ENCODE data around the gene ETFB.

Gene ETFB

GRCh38 chr19:51327066-51328001 lies 38.9 kb downstream of the ETFB start:
- no peak for DNase-seq (ENCODE audit: low spot score)

- DNase-seq (ENCODE audit: low spot score) = no peak
Measured at GRCh38 chr19:51326216-51327065, 39.7 kb downstream of the ETFB start.

DNA sequence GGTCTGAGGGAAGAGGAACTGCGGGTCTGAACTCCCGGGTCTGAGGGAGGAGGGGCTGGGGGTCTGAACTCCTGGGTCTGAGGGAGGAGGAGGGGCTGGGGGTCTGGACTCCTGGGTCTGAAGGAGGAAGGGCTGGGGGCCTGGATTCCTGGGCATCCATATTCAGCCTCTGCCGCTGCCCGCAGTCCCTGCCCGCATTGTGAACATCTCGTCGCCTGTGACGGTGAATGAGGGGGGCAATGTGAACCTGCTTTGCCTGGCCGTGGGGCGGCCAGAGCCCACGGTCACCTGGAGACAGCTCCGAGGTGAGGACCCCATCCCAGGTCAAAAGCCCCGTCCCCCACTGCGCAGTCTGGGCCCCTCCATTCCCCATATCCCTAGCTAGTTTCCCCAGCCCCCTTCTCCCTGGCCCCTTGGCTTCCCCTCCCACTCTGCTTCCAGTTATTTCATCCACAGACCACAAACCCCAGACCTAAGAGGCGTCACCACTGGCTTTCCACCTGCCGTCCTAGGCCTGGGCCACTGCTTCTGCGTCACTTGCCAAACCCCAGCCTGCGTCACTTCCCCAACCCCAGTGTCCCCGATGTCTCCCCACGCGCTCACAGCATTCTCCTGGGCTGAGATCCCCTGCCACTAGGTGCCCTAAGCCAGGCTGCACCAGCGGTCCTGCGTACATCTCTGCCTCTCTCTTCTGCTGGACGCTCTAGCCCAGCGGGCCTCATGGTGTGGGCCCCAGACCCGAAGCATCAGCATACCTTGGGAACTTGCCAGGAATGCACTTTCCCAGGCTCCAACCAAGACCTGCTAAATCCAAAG lies 40.8 kb downstream of the ETFB start:
- DNase-seq (ENCODE audit: low spot score) = no peak

DNA sequence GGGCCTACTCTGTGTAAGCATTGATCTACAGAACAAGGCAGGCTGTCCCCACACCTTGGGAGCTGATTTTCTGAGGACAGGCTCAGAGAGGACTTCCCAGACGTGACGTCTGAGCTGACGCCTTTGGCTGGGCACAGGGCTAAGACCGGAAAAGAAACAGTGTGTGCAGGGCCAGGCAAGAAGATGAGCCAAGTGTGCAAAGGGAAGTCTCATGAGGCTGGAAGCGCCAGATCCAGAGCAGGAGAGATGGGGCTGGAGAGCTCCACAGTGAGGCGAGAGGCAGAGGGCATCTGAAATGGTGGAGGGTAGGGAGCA lies 42.1 kb downstream of the ETFB start:
- no peak for DNase-seq (ENCODE audit: low spot score)

GRCh38 chr19:51323481-51324166 lies 42.6 kb downstream of the ETFB start:
- no peak for DNase-seq (ENCODE audit: low spot score)

DNA sequence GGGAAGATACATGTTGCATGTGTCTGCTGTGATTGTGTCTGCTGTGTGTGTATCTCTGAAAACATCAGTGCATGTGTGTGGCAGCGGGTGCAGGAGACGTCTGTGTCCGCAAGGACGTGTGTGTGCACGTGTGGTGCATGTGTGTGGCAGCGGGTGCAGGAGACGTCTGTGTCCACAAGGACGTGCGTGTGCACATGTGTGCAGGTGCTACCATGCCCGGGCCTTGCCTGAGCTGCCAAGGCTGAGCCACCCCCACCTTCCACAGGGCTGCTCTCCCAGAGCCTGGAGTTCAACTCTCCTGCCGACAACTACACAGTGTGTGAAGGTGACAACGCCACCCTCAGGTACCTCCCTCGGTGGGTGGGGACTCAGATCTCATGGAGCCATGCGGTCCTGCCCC lies 44.4 kb downstream of the ETFB start:
- DNase-seq (ENCODE audit: low spot score) = no peak

GRCh38 chr19:51320280-51320657 lies 45.9 kb downstream of the ETFB start:
- no peak for DNase-seq (ENCODE audit: low spot score)

GRCh38 chr19:51319649-51320279 lies 46.4 kb downstream of the ETFB start:
- no peak for DNase-seq (ENCODE audit: low spot score)

DNA sequence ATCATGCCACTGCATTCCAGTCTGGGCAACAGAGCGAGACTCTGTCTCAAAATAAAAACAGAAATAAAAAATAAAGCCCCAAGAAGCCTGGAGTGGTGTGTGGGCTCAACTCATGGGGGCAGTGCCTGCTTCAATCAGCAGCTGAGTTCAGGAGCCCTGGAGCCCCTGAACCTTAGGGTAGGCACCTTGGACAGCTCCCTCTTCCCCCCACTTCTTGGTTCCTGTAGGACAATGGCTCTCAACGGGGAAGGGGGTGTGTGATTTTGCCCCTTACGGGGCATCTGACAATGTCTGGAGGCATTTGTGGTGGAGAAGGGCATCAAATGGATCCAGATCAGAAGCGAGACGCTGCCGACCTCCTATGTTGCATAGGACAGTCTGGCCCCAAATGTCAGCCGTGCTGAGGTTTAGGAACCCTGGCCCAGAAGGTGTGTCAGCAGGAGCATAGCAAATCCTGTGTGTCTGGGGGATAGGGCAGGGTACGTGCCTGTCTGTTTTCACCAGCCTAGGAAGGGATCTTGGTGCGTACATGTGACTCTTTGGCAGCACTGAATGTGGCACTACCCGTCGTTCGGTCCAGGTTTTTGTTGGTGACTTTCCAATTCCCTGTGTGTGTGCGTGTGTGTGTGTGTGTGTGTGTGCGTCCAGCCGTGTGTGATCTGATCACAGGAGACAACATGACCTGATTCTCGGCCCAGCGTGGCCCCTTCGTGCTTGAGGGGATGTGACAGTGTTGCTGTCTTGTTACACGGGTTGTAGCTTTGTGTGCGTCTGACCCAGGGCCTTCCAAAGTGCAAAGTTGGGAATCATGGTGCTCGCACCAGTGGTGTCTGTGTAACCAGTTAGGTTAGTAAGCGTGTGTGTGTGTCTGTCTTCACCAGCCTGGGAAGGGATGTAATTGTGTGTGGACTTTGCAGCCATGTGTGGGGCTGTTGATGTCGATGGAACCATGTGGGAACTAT lies 47.2 kb downstream of the ETFB start:
- DNase-seq (ENCODE audit: low spot score) = no peak

DNA sequence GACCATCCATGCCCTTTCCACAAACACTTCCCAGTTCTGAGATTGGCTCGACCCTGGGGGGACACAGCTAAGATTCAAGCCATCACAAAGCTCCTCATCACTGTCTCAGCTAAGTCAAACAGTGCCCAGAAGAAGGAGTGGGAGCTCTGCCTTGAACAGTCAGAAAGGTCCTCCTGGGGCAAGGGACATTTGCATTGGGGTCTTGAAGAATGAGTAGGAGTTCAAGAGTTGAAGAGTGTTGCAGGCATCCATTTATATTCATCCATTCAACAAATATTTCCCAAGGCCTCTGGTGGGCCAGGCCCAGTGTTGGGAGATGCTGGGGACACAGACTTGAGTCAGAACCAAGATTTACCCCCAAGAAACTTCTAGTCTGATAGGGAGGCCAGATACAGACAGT lies 48.2 kb downstream of the ETFB start:
- DNase-seq (ENCODE audit: low spot score) = no peak

- DNase-seq (ENCODE audit: low spot score) = no peak
Measured at GRCh38 chr19:51317376-51317775, 48.8 kb downstream of the ETFB start.

DNA sequence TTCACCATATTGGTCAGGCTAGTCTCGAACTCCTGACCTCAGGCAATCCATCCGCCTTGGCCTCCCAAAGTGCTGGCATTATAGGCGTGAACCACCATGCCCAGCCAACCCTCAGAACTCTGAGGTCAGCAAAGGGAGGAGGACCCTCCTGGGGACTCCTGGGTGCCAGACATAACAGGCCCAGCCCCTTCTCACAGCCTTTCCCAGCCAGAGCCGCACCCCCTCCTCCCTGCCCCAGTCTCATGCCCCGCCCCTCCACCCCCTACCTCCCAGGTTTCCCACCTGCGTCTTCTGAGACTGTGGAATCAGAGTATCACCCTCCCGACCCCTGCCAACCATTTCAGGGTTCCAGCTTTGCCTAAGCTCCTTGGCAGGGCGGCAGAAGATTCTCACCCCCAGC lies 49.5 kb downstream of the ETFB start:
- DNase-seq (ENCODE audit: low spot score) = no peak

DNA sequence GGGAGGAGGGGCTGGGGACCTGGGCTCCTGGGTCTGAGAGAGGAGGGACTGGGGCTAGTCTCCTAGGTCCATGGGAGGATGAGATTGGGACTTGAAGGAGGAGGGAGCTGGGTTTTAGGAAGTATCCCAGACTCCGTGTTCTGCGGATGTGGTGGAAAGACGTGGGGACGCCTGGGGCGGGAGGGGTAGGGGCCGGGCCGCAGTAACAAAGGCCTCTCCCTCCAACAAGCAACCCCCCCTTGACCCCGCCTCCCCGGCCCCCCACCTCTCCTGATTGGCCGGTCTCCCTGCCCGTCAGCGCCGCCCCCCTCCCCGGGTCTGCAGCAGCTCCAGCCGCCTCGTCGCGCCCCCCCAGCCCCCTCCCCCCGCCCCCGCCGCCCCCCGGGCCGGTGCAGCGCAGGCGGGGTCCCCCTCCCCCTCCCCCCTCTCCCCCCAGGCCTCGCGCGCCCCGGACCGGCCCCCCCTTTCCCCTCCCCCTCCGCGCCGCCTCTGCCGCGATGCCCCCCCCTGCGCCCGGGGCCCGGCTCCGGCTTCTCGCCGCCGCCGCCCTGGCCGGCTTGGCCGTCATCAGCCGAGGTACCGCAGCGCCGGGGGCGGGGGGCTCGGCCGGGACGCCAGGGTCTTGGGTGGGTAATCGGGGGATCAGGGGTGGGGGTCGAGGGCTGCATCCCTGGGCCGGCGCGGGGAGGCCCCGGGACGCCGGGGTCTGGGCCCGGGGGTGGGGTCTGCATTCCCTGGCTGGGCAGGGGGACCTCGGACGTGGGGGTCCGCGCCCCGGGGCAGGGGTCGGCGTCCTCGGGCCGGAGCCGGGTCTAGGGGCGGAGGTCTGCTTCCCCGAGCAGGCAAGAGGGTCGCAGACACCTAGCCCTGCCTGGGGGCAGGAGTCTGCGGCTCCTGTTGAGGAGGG lies 54.6 kb downstream of the ETFB start, which contains the start of gene IGLON5:
Gene IGLON5, plus strand, starts transcription at position 294 of the 907 bp plus-strand sequence. Its CDS starts 204 bp downstream, at position 498.
- no peak for DNase-seq (ENCODE audit: low spot score)

GRCh38 chr19:51305479-51305878 lies 60.7 kb downstream of the ETFB start:
- DNase-seq (ENCODE audit: low spot score) = no peak

- DNase-seq (ENCODE audit: low spot score) = no peak
Measured at GRCh38 chr19:51301266-51301665, 64.9 kb downstream of the ETFB start.

GRCh38 chr19:51297406-51297805 lies 68.8 kb downstream of the ETFB start:
- no peak for DNase-seq (ENCODE audit: low spot score)

- DNase-seq (ENCODE audit: low spot score) = no peak
Measured at GRCh38 chr19:51296336-51297093, 69.7 kb downstream of the ETFB start.

Data from left forelimb (tissue), 1 donor.